ENCODE results near the gene PCGF5. TPM values are rescaled to one million over a fixed set of nuclear protein-coding genes. Genes with fewer than 3 reads are reported as not detected.

PCGF5 gene
- total and polyA plus RNA-seq, 2 of the 8 experiments (the other 6 are each of a cell fraction or from before 2014, with no cell fraction given) = 5.8 to 8.4 TPM

DNA sequence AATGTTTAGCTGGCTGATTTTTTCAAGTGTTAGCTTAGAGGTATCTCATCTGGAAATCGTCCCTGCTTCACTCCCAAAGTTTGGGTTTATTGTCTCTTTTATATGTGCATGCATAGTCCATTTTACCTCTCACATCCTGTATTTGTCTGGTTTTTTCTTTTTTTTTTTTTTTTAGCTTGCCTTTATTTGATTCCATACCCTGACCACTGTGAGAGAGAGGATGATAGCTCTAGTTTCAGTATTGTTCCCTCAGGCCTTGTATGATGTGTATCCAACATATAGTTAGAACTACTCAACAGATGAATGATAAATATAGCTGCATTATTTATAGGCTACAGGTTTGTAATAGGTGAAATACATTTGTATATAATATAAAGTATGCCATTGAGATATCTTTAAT lies 29.9 kb downstream of the PCGF5 start (continued):
- no peak for TF ChIP-seq CHD1 (IDR thresholded peaks at IDR 0.05; ENCODE audit: low read depth, low read length)
- TF ChIP-seq KDM1A (IDR thresholded peaks at IDR 0.05; ENCODE audit: borderline replicate concordance, low read length) = no peak
- TF ChIP-seq TEAD4 (IDR thresholded peaks at IDR 0.05; ENCODE audit: low read depth, low read length) = no peak
- no peak for TF ChIP-seq SP1 (IDR thresholded peaks at IDR 0.05; ENCODE audit: low read depth, low read length)
- no peak for TF ChIP-seq EGR1 (IDR thresholded peaks at IDR 0.05; ENCODE audit: borderline replicate concordance, low read depth, low read length)
